ENCODE measurements around the gene RNF114.

The RNF114 gene

DNA sequence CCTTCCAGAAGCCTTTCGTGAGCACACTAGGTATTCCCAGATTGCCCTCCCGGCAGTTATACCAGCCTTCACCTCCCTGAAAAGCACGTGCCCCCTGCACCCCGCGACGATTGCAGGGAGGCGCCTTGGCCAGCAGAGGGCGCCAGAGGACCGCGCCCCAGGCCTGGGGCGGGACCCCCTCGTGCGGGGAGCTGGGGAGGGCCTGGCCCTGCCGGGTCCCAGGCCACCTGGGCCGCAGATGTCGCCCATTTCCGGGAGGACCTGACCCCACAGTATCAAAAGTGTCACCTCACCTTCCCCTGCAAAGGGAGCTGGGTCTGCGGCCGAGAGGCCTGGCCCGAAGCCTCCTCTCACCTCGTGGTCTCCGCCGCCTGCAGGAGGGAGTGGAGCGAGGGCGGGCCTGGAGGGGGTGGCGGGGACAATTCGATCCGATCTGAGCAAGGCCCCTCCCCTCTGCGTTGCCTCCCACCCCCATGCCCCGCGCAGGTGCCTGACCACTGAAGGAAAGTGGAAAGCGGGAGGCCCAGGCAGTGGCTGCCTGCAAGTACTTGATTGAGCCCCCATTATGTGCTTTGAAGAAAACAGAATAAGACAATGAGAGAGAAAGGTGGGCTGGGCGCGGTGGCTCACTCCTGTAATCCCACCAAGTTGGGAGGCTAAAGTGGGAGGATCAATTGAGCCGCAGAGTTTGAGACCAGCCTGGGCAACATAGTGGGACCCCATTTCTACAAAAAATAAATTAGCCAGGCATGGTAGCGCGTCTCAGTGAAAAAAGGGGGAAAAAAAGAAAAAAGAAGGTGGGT, 43.0 kb downstream of the RNF114 start:
- no peak for DNase-seq
- Histone ChIP-seq H3K27me3 (replicated peaks) (no peaks in the 10 kb centered on the region), H3K27ac (no peak overlapping the region), H3K4me3 (ENCODE audit: low read depth, low read length) (peak overlapping the region; percentile 40), H3K36me3 (replicated peaks) (peaks cover 4% of the 10 kb centered on the region)
- TF ChIP-seq, protein P1, sequence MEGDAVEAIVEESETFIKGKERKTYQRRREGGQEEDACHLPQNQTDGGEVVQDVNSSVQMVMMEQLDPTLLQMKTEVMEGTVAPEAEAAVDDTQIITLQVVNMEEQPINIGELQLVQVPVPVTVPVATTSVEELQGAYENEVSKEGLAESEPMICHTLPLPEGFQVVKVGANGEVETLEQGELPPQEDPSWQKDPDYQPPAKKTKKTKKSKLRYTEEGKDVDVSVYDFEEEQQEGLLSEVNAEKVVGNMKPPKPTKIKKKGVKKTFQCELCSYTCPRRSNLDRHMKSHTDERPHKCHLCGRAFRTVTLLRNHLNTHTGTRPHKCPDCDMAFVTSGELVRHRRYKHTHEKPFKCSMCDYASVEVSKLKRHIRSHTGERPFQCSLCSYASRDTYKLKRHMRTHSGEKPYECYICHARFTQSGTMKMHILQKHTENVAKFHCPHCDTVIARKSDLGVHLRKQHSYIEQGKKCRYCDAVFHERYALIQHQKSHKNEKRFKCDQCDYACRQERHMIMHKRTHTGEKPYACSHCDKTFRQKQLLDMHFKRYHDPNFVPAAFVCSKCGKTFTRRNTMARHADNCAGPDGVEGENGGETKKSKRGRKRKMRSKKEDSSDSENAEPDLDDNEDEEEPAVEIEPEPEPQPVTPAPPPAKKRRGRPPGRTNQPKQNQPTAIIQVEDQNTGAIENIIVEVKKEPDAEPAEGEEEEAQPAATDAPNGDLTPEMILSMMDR (IDR thresholded peaks at IDR 0.05; ENCODE audit: low read depth, low read length, missing control alignments), result peak; percentile 82
- in situ Hi-C loops (cut with HindIII; ENCODE audit: low pct_ligation_motif_present, low sequenced_read_pairs), result no loop called here

DNA sequence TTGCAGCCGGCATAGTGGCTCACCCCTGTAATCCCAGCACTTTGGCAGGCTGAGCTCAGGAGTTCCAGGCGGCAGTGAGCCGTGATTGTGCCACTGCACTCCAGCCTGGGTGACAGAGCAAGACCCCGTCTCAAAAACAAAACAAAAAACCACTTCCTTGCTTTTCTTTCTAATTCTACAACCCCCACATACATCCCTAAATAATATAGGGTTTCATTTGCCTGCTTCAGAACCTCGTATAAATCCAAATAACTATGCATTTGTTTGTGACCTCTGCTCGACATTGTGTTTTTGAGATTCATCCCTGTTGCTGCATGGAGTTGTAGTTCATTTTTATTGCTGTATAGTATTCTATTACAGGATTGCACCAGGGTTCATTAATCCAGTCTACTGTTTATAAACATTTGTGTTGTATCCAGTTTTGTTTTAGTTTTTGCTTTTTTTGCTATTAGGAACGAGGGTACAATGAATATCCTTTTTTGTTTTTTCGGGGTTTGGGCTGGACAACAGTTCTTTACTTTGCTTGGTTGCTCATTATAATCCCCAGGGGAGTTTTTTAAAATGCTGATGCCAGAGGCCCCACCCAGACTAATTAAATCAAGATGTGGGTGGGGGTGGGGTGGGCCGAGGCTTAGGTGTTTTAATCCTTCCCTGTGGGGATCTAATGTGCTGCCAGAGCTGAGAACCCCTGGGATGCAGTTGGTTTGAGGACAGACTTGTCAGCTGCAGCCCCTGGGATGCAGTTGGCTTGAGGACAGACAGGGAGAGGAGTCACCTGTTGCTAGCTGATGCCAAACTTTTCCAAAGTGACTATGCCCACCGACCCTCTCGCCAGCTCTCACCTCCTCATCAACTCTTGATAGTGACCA, 44.2 kb downstream of the RNF114 start:
- peaks cover 7% of the 10 kb centered on the region for H3K36me3 ChIP-seq (replicated peaks)
- no peak overlapping the region for H3K27ac ChIP-seq
- in situ Hi-C loops (cut with HindIII; ENCODE audit: low pct_ligation_motif_present, low sequenced_read_pairs), result no loop called here
- TF ChIP-seq, protein P1 (IDR thresholded peaks at IDR 0.05; ENCODE audit: low read depth, low read length, missing control alignments), result no peak
- H3K4me3 ChIP-seq (ENCODE audit: low read depth, low read length), result no peak overlapping the region
- no peaks in the 10 kb centered on the region for H3K27me3 ChIP-seq (replicated peaks)
- no peak for DNase-seq

DNA sequence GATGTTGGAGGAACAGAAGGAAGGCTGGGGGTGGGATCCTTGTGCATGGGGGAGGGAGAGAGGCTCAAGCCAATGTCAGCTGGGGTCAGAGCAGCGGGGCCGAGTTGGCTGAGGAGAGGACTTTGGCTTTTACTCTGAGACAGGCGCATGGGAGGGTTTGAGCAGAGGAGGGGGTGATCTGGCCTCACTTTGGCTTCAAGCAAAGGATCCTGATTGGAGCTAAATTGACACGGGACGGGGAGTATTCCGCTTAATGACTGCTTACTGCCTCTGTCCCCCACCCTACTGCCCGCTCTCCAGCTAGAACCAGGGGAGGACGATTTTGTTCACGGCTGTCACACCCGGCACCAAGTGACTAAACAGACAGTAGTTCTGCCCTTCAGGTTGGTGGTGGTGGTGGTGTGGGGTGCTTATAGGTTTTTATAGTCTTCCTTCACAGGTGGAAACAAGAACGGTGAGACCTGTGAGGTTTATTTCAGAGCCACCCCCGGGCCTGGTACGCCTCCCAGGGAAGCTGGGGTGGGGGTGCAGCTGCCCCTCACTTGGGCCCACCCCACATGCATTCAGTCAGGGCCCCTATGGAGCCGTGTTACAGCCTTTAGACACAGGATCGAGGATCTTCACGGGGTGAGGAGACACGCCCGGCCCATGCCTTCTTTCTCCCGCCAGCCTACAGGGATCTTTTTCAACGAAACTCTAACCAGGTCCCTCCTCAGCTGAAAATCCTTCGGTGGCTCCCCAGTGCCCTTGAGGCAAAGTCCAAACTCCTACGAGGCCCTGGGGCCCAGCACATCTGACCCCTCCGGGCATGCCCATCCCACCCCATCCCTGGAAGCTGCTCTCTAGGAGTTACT, 45.2 kb downstream of the RNF114 start:
- TF ChIP-seq, protein P1 (IDR thresholded peaks at IDR 0.05; ENCODE audit: low read depth, low read length, missing control alignments), result no peak
- no peak overlapping the region for H3K4me3 ChIP-seq (ENCODE audit: low read depth, low read length)
- H3K27ac ChIP-seq, result no peak overlapping the region
- peaks cover 7% of the 10 kb centered on the region for H3K36me3 ChIP-seq (replicated peaks)
- in situ Hi-C loops (cut with HindIII; ENCODE audit: low pct_ligation_motif_present, low sequenced_read_pairs), result no loop called here
- DNase-seq, result no peak
- H3K27me3 ChIP-seq (replicated peaks), result no peaks in the 10 kb centered on the region

DNA sequence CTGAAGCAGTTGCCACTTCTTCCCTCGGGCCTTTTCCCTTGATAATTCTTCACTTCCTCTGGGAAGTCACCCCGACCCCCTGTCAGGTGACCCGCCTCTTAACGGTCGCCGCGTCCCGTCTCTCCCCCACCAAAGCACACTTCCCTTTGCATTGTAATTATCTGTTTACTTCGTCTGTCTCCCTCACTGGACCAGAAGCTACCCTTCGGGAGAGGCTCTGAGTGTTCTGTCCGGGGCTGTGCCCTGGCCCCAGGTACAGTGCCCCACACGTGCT, 45.8 kb downstream of the RNF114 start:
- Histone ChIP-seq H3K27me3 (replicated peaks) (no peaks in the 10 kb centered on the region), H3K36me3 (replicated peaks) (peaks cover 7% of the 10 kb centered on the region), H3K4me3 (ENCODE audit: low read depth, low read length) (peak overlapping the region; percentile 39), H3K27ac (no peak overlapping the region)
- in situ Hi-C loops (cut with HindIII; ENCODE audit: low pct_ligation_motif_present, low sequenced_read_pairs), result no loop called here
- DNase-seq, result no peak
- TF ChIP-seq, protein P1 (IDR thresholded peaks at IDR 0.05; ENCODE audit: low read depth, low read length, missing control alignments), result no peak

DNA sequence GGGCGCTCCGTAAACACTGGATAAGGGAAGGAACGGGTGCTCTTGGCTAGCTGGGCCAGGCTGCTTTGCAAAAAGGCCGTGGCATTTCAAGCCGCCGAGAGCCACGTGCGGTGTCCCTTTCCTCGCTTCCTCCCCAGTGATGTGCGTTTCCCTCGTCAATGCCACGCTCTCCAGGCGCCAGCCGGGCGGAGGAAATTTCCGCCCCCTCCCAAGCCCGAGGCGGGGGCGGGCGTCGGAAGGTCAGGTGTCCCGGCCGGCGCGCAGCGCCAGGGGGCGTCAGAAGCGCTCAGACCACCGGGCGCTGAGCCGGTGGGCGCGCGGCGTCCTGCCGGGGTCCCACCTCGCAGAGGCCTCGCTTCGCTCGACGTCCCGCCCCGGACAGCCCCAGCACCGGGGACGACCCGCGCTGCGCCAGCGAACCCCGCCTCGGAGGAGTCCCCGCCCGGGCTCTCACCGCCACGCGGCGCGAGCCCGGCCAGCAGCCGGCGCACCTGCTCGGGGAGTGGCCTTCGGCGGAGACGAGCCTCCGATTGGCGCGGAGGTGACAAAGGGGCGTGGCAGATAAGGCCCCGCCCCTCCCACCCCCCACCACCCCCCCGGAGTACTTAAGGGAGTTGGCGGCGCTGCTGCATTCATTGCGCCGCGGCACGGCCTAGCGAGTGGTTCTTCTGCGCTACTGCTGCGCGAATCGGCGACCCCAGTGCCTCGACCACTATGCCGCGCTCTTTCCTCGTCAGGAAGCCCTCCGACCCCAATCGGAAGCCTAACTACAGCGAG, 46.3 kb downstream of the RNF114 start, which contains the start of gene SNAI1:
TSS of gene SNAI1 (plus strand) at position 635 of the 777 bp plus-strand sequence. CDS start at position 715, 80 bp downstream.
- TF ChIP-seq, protein P1 (IDR thresholded peaks at IDR 0.05; ENCODE audit: low read depth, low read length, missing control alignments), result peak; percentile 47
- peak; percentile 61 for DNase-seq
- peaks cover 11% of the 10 kb centered on the region for H3K36me3 ChIP-seq (replicated peaks)
- peak within 1 kb of the TSS; percentile 97 for H3K4me3 ChIP-seq (ENCODE audit: low read depth, low read length)
- H3K27me3 ChIP-seq (replicated peaks), result no peaks in the 10 kb centered on the region
- in situ Hi-C loops (cut with HindIII; ENCODE audit: low pct_ligation_motif_present, low sequenced_read_pairs), result no loop called here
- H3K27ac ChIP-seq, result peak within 1 kb of the TSS; percentile 18
